ENCODE results near the gene IFI16. TPM values are rescaled to one million over a fixed set of nuclear protein-coding genes. Genes with fewer than 3 reads are reported as not detected.

The IFI16 gene
- total RNA-seq, 1 experiment from 2014 or later: 0.98 TPM

Other genes with a start within 250 kb of the IFI16 start
- not detected in 2 replicates for gene OR6N1, start 237.7 kb upstream of the IFI16 start, total RNA-seq (2014; rRNA removed)
- gene OR6N2, start 228.7 kb upstream of the IFI16 start, total RNA-seq (2014; rRNA removed): not detected in 2 replicates
- gene MNDA, start 178.6 kb upstream of the IFI16 start, total RNA-seq (2014; rRNA removed): not detected in 2 replicates
- not detected in 2 replicates for gene PYHIN1, start 78.4 kb upstream of the IFI16 start, total RNA-seq (2014; rRNA removed)
- gene AIM2, start 66.9 kb downstream of the IFI16 start, total RNA-seq (2014; rRNA removed): not detected in 2 replicates
- not detected in 2 replicates for gene CADM3, start 161.7 kb downstream of the IFI16 start, total RNA-seq (2014; rRNA removed)
- not detected in 2 replicates for gene ACKR1, start 195.0 kb downstream of the IFI16 start, total RNA-seq (2014; rRNA removed)